Calu3 (cell line): ENCODE measurements around the gene PGA3. TPM values are rescaled to one million over a fixed set of nuclear protein-coding genes. Genes with fewer than 3 reads are reported as not detected.

Experiments
- BruUV-seq: library from RNA; stranded (reverse); fragments of 400-500 nt; replicated peaks from 2 replicates; lab custom pipeline; 2021; lab: Mats Ljungman, UMichigan
- CTCF ChIA-PET: fragments of 300-600 bp; sonication (Branson Sonifier 250); formaldehyde crosslinking; loops from one replicate; lab custom pipeline; 2022; ENCODE audit warnings: antibody characterized with exemption; lab: Charles Lee
- DNase-seq: peaks from one replicate; pipeline ENCODE4 v3.0.0; 2022
- H3K27ac Mint-ChIP-seq: one replicate; pipeline ENCODE4 v1.8.0; 2022; ENCODE audit warnings: mixed read lengths; ENCODE audit not compliant: unreplicated experiment
- H3K27me3 Mint-ChIP-seq: one replicate; pipeline ENCODE4 v1.8.0; 2022; ENCODE audit warnings: mixed read lengths; ENCODE audit not compliant: unreplicated experiment
- H3K36me3 Mint-ChIP-seq: one replicate; pipeline ENCODE4 v1.8.0; 2022; ENCODE audit warnings: mild to moderate bottlenecking, moderate library complexity, mixed read lengths; ENCODE audit not compliant: insufficient read depth, unreplicated experiment
- H3K4me1 Mint-ChIP-seq: one replicate; pipeline ENCODE4 v1.8.0; 2022; ENCODE audit warnings: mild to moderate bottlenecking, low read depth, mixed read lengths; ENCODE audit not compliant: unreplicated experiment
- H3K4me3 Mint-ChIP-seq: one replicate; pipeline ENCODE4 v1.8.0; 2022; ENCODE audit warnings: mild to moderate bottlenecking, low read depth, moderate library complexity, mixed read lengths; ENCODE audit not compliant: unreplicated experiment
- H3K9me3 Mint-ChIP-seq: one replicate; pipeline ENCODE4 v1.8.0; 2022; ENCODE audit warnings: low read depth, mixed read lengths; ENCODE audit not compliant: unreplicated experiment
- CTCF ChIP-seq: fragments of 200-600 bp; IDR thresholded peaks from one replicate; pipeline ENCODE4 v1.8.0; 2022; ENCODE audit warnings: antibody characterized with exemption; ENCODE audit not compliant: unreplicated experiment
- intact Hi-C: fragments of 100-400 bp; cut with micrococcal nuclease; formaldehyde crosslinking; loops from one replicate; pipeline ENCODE4 v1.10.0; 2022; ENCODE audit not compliant: unreplicated experiment
- total RNA-seq: library from RNA; stranded (reverse); gene quantifications from 2 replicates; pipeline ENCODE4 v1.2.3, GENCODE V29; 2022

Gene PGA3
- total RNA-seq, 1 experiment from 2014 or later: not detected

- no peak overlapping the region for H3K27ac Mint-ChIP-seq
- CTCF ChIA-PET: interaction anchor here (0.6 kb wide), 1 partner anchor 169 kb away, joined by 3 read pairs; no protein-coding TSS in a partner anchor
- intact Hi-C loops: no loop called here
- H3K9me3 Mint-ChIP-seq: no peaks in the 10 kb centered on the region
- no peak overlapping the region for H3K4me3 Mint-ChIP-seq
- H3K27me3 Mint-ChIP-seq: peaks cover 80% of the 10 kb centered on the region
- DNase-seq: no peak
- no peaks in the 10 kb centered on the region for H3K4me1 Mint-ChIP-seq
- no TSS peak for BruUV-seq
- no peaks in the 10 kb centered on the region for H3K36me3 Mint-ChIP-seq
- TF ChIP-seq CTCF: no peak
Measured at GRCh38 chr11:61194981-61195695, 8.2 kb upstream of the PGA3 start.

GRCh38 chr11:61195719-61196118 is 7.6 kb upstream of the PGA3 start:
- intact Hi-C loops: no loop called here
- Mint-ChIP-seq H3K27me3 (peaks cover 80% of the 10 kb centered on the region), H3K9me3 (no peaks in the 10 kb centered on the region), H3K36me3 (no peaks in the 10 kb centered on the region), H3K4me1 (no peaks in the 10 kb centered on the region), H3K27ac (no peak overlapping the region), H3K4me3 (no peak overlapping the region)
- CTCF ChIA-PET: interaction anchor here (0.6 kb wide), 2 partner anchors 169 to 250 kb away, joined by 3 to 6 read pairs; no protein-coding TSS in a partner anchor
- no peak for TF ChIP-seq CTCF
- BruUV-seq: no TSS peak
- no peak for DNase-seq

GRCh38 chr11:61198361-61198760 is 5.0 kb upstream of the PGA3 start:
- H3K27ac Mint-ChIP-seq: no peak overlapping the region
- no peak for TF ChIP-seq CTCF
- H3K27me3 Mint-ChIP-seq: peaks cover 100% of the 10 kb centered on the region
- H3K36me3 Mint-ChIP-seq: no peaks in the 10 kb centered on the region
- BruUV-seq: no TSS peak
- intact Hi-C loops: no loop called here
- no peak overlapping the region for H3K4me3 Mint-ChIP-seq
- no peak for DNase-seq
- no peaks in the 10 kb centered on the region for H3K4me1 Mint-ChIP-seq
- CTCF ChIA-PET: no interaction called here
- H3K9me3 Mint-ChIP-seq: no peaks in the 10 kb centered on the region

GRCh38 chr11:61198948-61199523 is 4.3 kb upstream of the PGA3 start:
- CTCF ChIA-PET: no interaction called here

More at GRCh38 chr11:61198948-61199523, 4.3 kb upstream of the PGA3 start:
- Mint-ChIP-seq H3K36me3 (no peaks in the 10 kb centered on the region), H3K4me3 (no peak overlapping the region), H3K27ac (no peak overlapping the region), H3K9me3 (no peaks in the 10 kb centered on the region), H3K27me3 (peaks cover 100% of the 10 kb centered on the region), H3K4me1 (no peaks in the 10 kb centered on the region)
- no peak for DNase-seq
- intact Hi-C loops: no loop called here
- BruUV-seq: no TSS peak
- TF ChIP-seq CTCF: no peak
